K562 (cell line): ENCODE measurements around the gene PPIH. TPM values are rescaled to one million over a fixed set of nuclear protein-coding genes. Genes with fewer than 3 reads are reported as not detected.

ENCODE experiments used
- ATF1 ChIP-seq, 2 experiments: fragments of 450-650 bp in 1 of 2; IDR thresholded peaks; 2 replicates each; pipeline ENCODE4 v1.6.1; 2016; ENCODE audit warnings: missing compliant biosample characterization in 1 of 2, missing genetic modification characterization in 1 of 2
- CREBBP ChIP-seq: IDR thresholded peaks from one replicate; pipeline ENCODE4 v1.6.1; 2012; ENCODE audit warnings: low read depth, mild to moderate bottlenecking, control low read depth, inconsistent platforms, low read length
- EP300 ChIP-seq: IDR thresholded peaks from 2 replicates; pipeline ENCODE4 v1.6.1; 2012; ENCODE audit warnings: low read length, improper control_type of control experiment
- EP400 ChIP-seq: fragments of 450-650 bp; IDR thresholded peaks from 2 replicates; pipeline ENCODE4 v1.6.1; 2017; ENCODE audit warnings: antibody characterized with exemption, mild to moderate bottlenecking, moderate library complexity
- ETV1 ChIP-seq: fragments of 450-650 bp; conservative IDR thresholded peaks from 2 replicates; pipeline ENCODE4 v1.6.1; 2016; ENCODE audit warnings: missing genetic modification characterization, control low read depth, low read depth, missing compliant biosample characterization
- FOXK2 ChIP-seq, 2 experiments: fragments of 450-650 bp; IDR thresholded peaks in 1 of 2; conservative IDR thresholded peaks in 1 of 2; 2 replicates each; pipeline ENCODE4 v1.6.1; 2016; ENCODE audit warnings: low read depth in 2 of 2, mild to moderate bottlenecking in 1 of 2
- FOXM1 ChIP-seq, 2 experiments: fragments of 450-650 bp in 1 of 2; sonication (generic) in 1 of 2; formaldehyde crosslinking in 1 of 2; IDR thresholded peaks; 2 replicates each; pipeline versions ENCODE4 v1.6.1 to v1.9.0; 2017 to 2022; ENCODE audit warnings: low read depth in 2 of 2, mild to moderate bottlenecking in 2 of 2, missing genetic modification reagents in 1 of 2, moderate library complexity in 1 of 2
- GTF3C2 ChIP-seq: IDR thresholded peaks from 3 replicates; pipeline ENCODE4 v1.6.1; 2011; ENCODE audit warnings: borderline replicate concordance, mild to moderate bottlenecking, moderate library complexity; ENCODE audit not compliant: insufficient read length; ENCODE audit errors: extremely low read depth
- HINFP ChIP-seq: fragments of 450-650 bp; conservative IDR thresholded peaks from 2 replicates; pipeline ENCODE4 v1.6.1; 2016; ENCODE audit warnings: missing genetic modification characterization, low read depth, mild to moderate bottlenecking, control low read depth, missing compliant biosample characterization
- HLTF ChIP-seq: fragments of 450-650 bp; IDR thresholded peaks from 2 replicates; pipeline ENCODE4 v1.6.1; 2016
- HOMEZ ChIP-seq: fragments of 250-450 bp; sonication (Bioruptor Pico); IDR thresholded peaks from 2 replicates; pipeline ENCODE4 v1.4.0; 2020; ENCODE audit warnings: mild to moderate bottlenecking, moderate library complexity
- JUN ChIP-seq, 2 experiments: sonication (generic) in 1 of 2; formaldehyde crosslinking in 1 of 2; IDR thresholded peaks; 2 replicates each; pipeline versions ENCODE4 v1.6.1 to v1.8.0; 2012 to 2022; ENCODE audit warnings: borderline replicate concordance in 2 of 2, mild to moderate bottlenecking in 2 of 2, improper control_type of control experiment in 1 of 2, low read depth in 1 of 2, low read length in 1 of 2, missing genetic modification reagents in 1 of 2
- NCOA1 ChIP-seq: fragments of 450-650 bp; IDR thresholded peaks from 2 replicates; pipeline ENCODE4 v1.6.1; 2016; ENCODE audit warnings: low read depth
- PKNOX1 ChIP-seq: fragments of 450-650 bp; IDR thresholded peaks from 2 replicates; pipeline ENCODE4 v1.6.1; 2016
- POLR2AphosphoS2 ChIP-seq: IDR thresholded peaks from 2 replicates; pipeline ENCODE4 v1.6.1; 2012; ENCODE audit warnings: low read length, improper control_type of control experiment
- RBM14 ChIP-seq: fragments of 200-400 bp; formaldehyde crosslinking; IDR thresholded peaks from 2 replicates; pipeline ENCODE4 v1.6.1; 2018; ENCODE audit warnings: low read depth, mild to moderate bottlenecking, low read length, moderate library complexity, borderline replicate concordance; ENCODE audit not compliant: insufficient read depth
- TCFL5 ChIP-seq: fragments of 250-450 bp; sonication (Bioruptor Pico); conservative IDR thresholded peaks from 2 replicates; pipeline ENCODE4 v1.6.1; 2021; ENCODE audit warnings: mild to moderate bottlenecking, moderate library complexity, matching md5 sums
- ZKSCAN8 ChIP-seq: fragments of 200-800 bp; sonication (Bioruptor generic); IDR thresholded peaks from 2 replicates; pipeline ENCODE4 v1.6.1; 2016; ENCODE audit warnings: missing genetic modification characterization, missing compliant biosample characterization
- ZSCAN32 ChIP-seq: fragments of 450-650 bp; formaldehyde crosslinking; IDR thresholded peaks from 2 replicates; pipeline ENCODE4 v1.4.0; 2020; ENCODE audit warnings: mild to moderate bottlenecking, moderate library complexity
- polyA plus RNA-seq, 8 experiments: library from polyadenylated mRNA; depleted of rRNA in 4 of 8; stranded (reverse) in 5 of 8; unstranded in 3 of 8; fragments of >200 nt; fragmentation: Nextera tagmentation in 2 of 8; fragmentation: Illumina TruSeq in 1 of 8; extraction: Ambion mirVana in 2 of 8; extraction: Trizol in 1 of 8; gene quantifications; 2 replicates each; pipeline versions ENCODE4 v1.2.1 to v1.2.3, GENCODE V29; 2011 to 2014; ENCODE audit warnings: inconsistent platforms in 1 of 8, missing spikeins in 1 of 8
- total RNA-seq, 7 experiments: library from RNA; depleted of rRNA in 6 of 7; stranded (reverse); fragments of >200 nt in 6 of 7; fragmentation: Illumina TruSeq in 2 of 7; extraction: Trizol in 2 of 7; gene quantifications; 2 replicates each; pipeline versions ENCODE4 v1.2.1 to v1.2.3, GENCODE V29; 2011 to 2021; ENCODE audit warnings: low replicate concordance in 1 of 7

The PPIH gene
- total and polyA plus RNA-seq, 9 of the 15 experiments (the other 6 are each of a cell fraction or from before 2014, with no cell fraction given): 197 to 470 (median 277) TPM

GRCh38 chr1:42681741-42682483 is 23.7 kb downstream of the PPIH start, which contains the start of gene YBX1 (continued):
- TF ChIP-seq PKNOX1 (peak; percentile 99), TCFL5 (no peak), HINFP (peak; percentile 95), RBM14 (no peak), FOXK2 (conservative IDR thresholded peaks at IDR 0.05 in 1 of 2, IDR thresholded peaks at IDR 0.05 in 1 of 2; ENCODE audit: low read depth in 2 of 2) (peak in 1 of 2 experiments; percentile 43; a peak in 1 of 4 replicates), ETV1 (peak; percentile 83), HLTF (no peak), JUN (IDR thresholded peaks at IDR 0.05; ENCODE audit: borderline replicate concordance, low read depth, low read length) (no peak), JUN (CRISPR knock-in tag; IDR thresholded peaks at IDR 0.05; ENCODE audit: borderline replicate concordance) (peak; percentile 29; the same call in 1 of the 2 replicates), EP400 (peak; percentile 99), ATF1 (CRISPR knock-in tag; IDR thresholded peaks at IDR 0.05) (no peak), ATF1 (tag; IDR thresholded peaks at IDR 0.05) (peak; percentile 75), EP300 (peak; percentile 36), NCOA1 (0 out of 2 replicates have a peak, but pooled peaks have one; percentile 16), POLR2AphosphoS2 (no peak), HOMEZ (no peak), CREBBP (no peak), GTF3C2 (no peak), ZSCAN32 (CRISPR knock-in tag) (no peak), ZKSCAN8 (CRISPR knock-in tag) (no peak), FOXM1 (IDR thresholded peaks at IDR 0.05; ENCODE audit: low read depth) (no peak; the same call in 1 of the 2 replicates), FOXM1 (CRISPR knock-in tag; IDR thresholded peaks at IDR 0.05; ENCODE audit: low read depth) (no peak)
